Lung microvascular endothelial cell (primary cell): ENCODE data around the gene PEX26. TPM values are rescaled to one million over a fixed set of nuclear protein-coding genes. Genes with fewer than 3 reads are reported as not detected.
"Not testable (repeated sequence)": the region's sequence is repeated elsewhere in the genome, so short reads cannot be mapped to it uniquely, and the experiment has no call there.

Experiments
- DNase-seq, 2 donors: peaks; one replicate each; pipeline versions ENCODE4 v3.0.0 to v3.0.0-alpha.2; 2010; ENCODE audit warnings: low read depth in 2 of 2
- total RNA-seq: library from RNA; depleted of rRNA; stranded (reverse); fragments of >200 nt; gene quantifications from 2 replicates; pipeline ENCODE4 v1.2.1, GENCODE V29; 2014

PEX26 gene
- total RNA-seq, 1 donor from 2014 or later: 13.3 TPM

- no peak for DNase-seq
These were observed 38.8 kb downstream of the PEX26 start for GRCh38 chr22:18116634-18117033.

- DNase-seq: no peak
These were observed 40.6 kb downstream of the PEX26 start for GRCh38 chr22:18118345-18118915.

- no peak for DNase-seq
These were observed 41.8 kb downstream of the PEX26 start for GRCh38 chr22:18119409-18120110.

GRCh38 chr22:18120857-18121256 is 43.1 kb downstream of the PEX26 start:
- no peak for DNase-seq

- DNase-seq: no peak
These were observed 43.7 kb downstream of the PEX26 start for GRCh38 chr22:18121506-18121905.

- no peak for DNase-seq
These were observed 44.3 kb downstream of the PEX26 start for GRCh38 chr22:18121954-18122554.

GRCh38 chr22:18123476-18124025 is 45.8 kb downstream of the PEX26 start:
- not testable (repeated sequence) for DNase-seq

GRCh38 chr22:18126606-18127005 is 48.8 kb downstream of the PEX26 start:
- no peak for DNase-seq

- no peak for DNase-seq
These were observed 52.2 kb downstream of the PEX26 start for GRCh38 chr22:18130018-18130417.

- DNase-seq: no peak
These were observed 53.1 kb downstream of the PEX26 start for GRCh38 chr22:18130699-18131429.

- DNase-seq: no peak
These were observed 55.7 kb downstream of the PEX26 start for GRCh38 chr22:18133452-18133851.

GRCh38 chr22:18136563-18137320 is 59.0 kb downstream of the PEX26 start:
- no peak for DNase-seq

GRCh38 chr22:18141004-18141403 is 63.2 kb downstream of the PEX26 start:
- not testable (repeated sequence) for DNase-seq

- no peak for DNase-seq
These were observed 66.3 kb downstream of the PEX26 start for GRCh38 chr22:18144105-18144504.

- DNase-seq: no peak
These were observed 68.0 kb downstream of the PEX26 start for GRCh38 chr22:18145676-18146388.

GRCh38 chr22:18146389-18146753 is 68.6 kb downstream of the PEX26 start:
- DNase-seq: no peak

- no peak for DNase-seq
These were observed 70.0 kb downstream of the PEX26 start for GRCh38 chr22:18147791-18148190.

GRCh38 chr22:18148293-18148965 is 70.6 kb downstream of the PEX26 start:
- no peak for DNase-seq

- no peak for DNase-seq
These were observed 74.7 kb downstream of the PEX26 start for GRCh38 chr22:18152519-18152918.

GRCh38 chr22:18154821-18155390 is 77.1 kb downstream of the PEX26 start:
- DNase-seq: no peak
